Vagina (tissue), 2 donors: ENCODE data around the gene TNFRSF19.

ENCODE experiments used
- CTCF ChIP-seq, 3 experiments: fragments of 450-650 bp in 2 of 3; fragments of 200-600 bp in 1 of 3; sonication (generic) in 1 of 3; IDR thresholded peaks; one replicate each; pipeline ENCODE4 v1.5.1; 2017 to 2019; ENCODE audit warnings: antibody characterized with exemption in 3 of 3, mild to moderate bottlenecking in 2 of 3, moderate library complexity in 2 of 3
- POLR2A ChIP-seq, 2 donors: fragments of 450-650 bp; IDR thresholded peaks; one replicate each; pipeline ENCODE4 v1.6.1; 2017; ENCODE audit warnings: antibody characterized with exemption in 2 of 2, mild to moderate bottlenecking in 2 of 2, moderate library complexity in 2 of 2
- POLR2AphosphoS5 ChIP-seq, 2 donors: sonication (generic); formaldehyde crosslinking; IDR thresholded peaks; one replicate each; pipeline ENCODE4 v1.9.0; 2017; ENCODE audit warnings: antibody characterized with exemption in 2 of 2, mild to moderate bottlenecking in 2 of 2, low read depth in 1 of 2; ENCODE audit not compliant: insufficient read depth in 1 of 2

GRCh38 chr13:23723471-23723870, 153.3 kb downstream of the TNFRSF19 start:
- TF ChIP-seq CTCF (IDR thresholded peaks at IDR 0.05): no peak
- no peak for TF ChIP-seq POLR2A (IDR thresholded peaks at IDR 0.05)
- no peak for TF ChIP-seq POLR2AphosphoS5 (IDR thresholded peaks at IDR 0.05; ENCODE audit: insufficient read depth in 1 of 2, low read depth in 1 of 2)
